Measurements from ENCODE around the gene TAF1B.

TAF1B gene

DNA sequence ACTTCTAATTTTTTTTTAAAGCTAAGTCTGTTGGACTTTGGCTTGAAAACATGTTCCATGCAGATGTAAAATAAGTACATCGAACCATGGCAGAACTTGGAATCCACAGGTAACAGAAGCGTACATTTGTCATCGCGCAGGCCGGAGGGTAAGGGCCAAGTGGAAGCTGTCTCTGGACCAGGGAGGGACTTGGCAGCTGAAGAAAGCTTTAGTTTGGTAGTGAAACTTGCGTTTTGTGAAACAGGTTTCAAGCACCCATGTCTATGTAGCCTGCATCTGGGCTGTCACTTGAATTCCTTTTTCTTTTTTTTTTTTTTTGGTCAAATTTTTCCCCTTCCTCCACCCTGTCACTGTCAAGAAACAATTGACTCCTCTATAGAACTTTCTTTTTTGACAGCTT is 128.6 kb downstream of the TAF1B start:
- Histone ChIP-seq H3K4me1 (ENCODE audit: control insufficient read depth, insufficient read depth, low read length) (peaks cover 10% of the 10 kb centered on the region), H3K27me3 (ENCODE audit: control insufficient read depth, insufficient read depth, low read length) (no peaks in the 10 kb centered on the region), H3K4me3 (ENCODE audit: low read length) (no peak overlapping the region)

DNA sequence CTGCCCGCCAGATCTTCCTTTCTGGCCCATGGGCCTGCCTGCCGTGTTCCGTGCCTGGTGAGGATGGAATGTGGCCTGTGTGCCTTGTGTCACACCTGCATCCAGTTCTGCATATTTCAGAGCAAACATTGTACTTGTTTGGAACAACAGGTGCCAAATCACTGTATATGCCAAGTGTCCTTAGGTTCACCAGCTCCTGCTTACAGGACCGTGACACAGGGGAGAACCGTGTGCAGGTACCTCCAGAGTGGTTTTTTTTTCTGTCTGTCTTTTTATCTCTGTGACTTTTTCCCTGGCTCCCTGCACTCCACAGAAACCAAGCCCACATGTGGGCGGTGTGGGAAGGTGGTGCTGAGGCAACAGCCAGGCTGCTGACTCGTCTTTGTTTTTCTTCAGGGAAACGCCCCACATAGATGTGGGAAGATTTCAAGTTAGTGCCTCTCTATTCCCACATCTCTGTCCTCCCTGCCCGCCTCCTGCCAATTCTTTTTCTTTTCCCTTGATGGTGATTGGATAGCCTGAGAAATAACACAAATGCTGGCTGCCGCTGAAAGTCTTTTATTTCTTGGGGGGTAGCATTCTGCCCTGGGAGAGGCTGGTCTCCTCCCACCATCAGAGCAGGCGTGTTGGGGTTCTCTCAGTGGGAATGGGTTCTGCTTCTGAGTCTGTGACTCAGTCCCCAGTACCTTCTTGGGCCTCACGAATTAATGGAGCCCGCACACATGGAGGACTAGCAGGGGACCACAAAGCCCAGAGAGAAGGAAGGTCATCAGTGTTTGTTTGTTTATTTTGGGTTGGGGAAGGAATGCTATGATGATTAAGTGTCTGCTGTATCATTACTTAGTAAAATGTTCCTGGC is 129.6 kb downstream of the TAF1B start:
- Histone ChIP-seq H3K9ac (ENCODE audit: low read length) (no peak overlapping the region), H3K36me3 (ENCODE audit: control insufficient read depth, insufficient read depth, low read length) (no peaks in the 10 kb centered on the region), H3K4me3 (ENCODE audit: low read length) (no peak overlapping the region), H3K4me1 (ENCODE audit: control insufficient read depth, insufficient read depth, low read length) (peaks cover 10% of the 10 kb centered on the region), H3K27me3 (ENCODE audit: control insufficient read depth, insufficient read depth, low read length) (no peaks in the 10 kb centered on the region), H3K27ac (ENCODE audit: low read depth, low read length) (no peak overlapping the region)

More for the DNA sequence above, 128.6 kb downstream of the TAF1B start:
- H3K9ac ChIP-seq (ENCODE audit: low read length), result no peak overlapping the region
- H3K27ac ChIP-seq (ENCODE audit: low read depth, low read length), result no peak overlapping the region
- H3K36me3 ChIP-seq (ENCODE audit: control insufficient read depth, insufficient read depth, low read length), result no peaks in the 10 kb centered on the region

DNA sequence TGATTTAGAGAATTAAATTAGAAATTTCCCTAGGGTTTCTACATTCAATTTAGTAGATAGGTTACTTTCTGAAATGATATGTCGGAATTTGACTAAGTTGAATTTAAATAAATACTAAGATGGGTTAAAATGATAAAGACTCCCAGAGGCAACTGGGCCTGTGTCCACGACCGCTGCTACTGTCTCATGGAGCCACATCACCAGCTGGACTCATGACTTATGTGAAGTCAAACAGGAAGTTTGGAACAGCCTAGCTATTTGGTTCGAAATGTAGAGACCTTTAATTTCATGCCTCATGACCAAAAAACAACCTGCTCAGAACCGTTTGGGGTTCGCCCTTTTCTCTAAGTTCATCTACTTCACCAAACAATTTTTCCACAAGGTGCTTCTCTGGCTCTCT is 130.4 kb downstream of the TAF1B start:
- Histone ChIP-seq H3K27me3 (ENCODE audit: control insufficient read depth, insufficient read depth, low read length) (no peaks in the 10 kb centered on the region), H3K4me1 (ENCODE audit: control insufficient read depth, insufficient read depth, low read length) (peaks cover 10% of the 10 kb centered on the region), H3K9ac (ENCODE audit: low read length) (no peak overlapping the region), H3K36me3 (ENCODE audit: control insufficient read depth, insufficient read depth, low read length) (no peaks in the 10 kb centered on the region), H3K4me3 (ENCODE audit: low read length) (no peak overlapping the region), H3K27ac (ENCODE audit: low read depth, low read length) (no peak overlapping the region)

DNA sequence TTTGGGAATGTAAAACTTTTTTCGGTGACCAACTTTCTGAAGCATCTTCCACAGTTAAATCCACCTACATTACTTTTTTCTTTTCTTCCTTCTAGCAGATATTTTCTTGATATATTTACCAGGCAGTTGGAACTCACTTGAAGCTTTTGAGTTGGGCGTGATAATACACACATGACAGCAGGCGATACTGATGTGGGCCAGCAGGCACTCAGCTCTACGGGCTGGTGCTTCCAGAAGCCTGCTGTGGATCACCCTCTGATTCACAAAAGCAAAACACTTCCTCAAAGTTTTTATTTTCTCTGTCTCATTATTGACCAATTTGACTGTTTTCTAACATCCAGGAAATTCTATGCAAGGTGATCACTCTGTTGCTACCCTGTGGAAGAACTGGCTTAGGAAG is 131.1 kb downstream of the TAF1B start:
- Histone ChIP-seq H3K4me1 (ENCODE audit: control insufficient read depth, insufficient read depth, low read length) (peaks cover 10% of the 10 kb centered on the region), H3K27ac (ENCODE audit: low read depth, low read length) (no peak overlapping the region), H3K36me3 (ENCODE audit: control insufficient read depth, insufficient read depth, low read length) (no peaks in the 10 kb centered on the region), H3K9ac (ENCODE audit: low read length) (no peak overlapping the region), H3K4me3 (ENCODE audit: low read length) (no peak overlapping the region), H3K27me3 (ENCODE audit: control insufficient read depth, insufficient read depth, low read length) (no peaks in the 10 kb centered on the region)

DNA sequence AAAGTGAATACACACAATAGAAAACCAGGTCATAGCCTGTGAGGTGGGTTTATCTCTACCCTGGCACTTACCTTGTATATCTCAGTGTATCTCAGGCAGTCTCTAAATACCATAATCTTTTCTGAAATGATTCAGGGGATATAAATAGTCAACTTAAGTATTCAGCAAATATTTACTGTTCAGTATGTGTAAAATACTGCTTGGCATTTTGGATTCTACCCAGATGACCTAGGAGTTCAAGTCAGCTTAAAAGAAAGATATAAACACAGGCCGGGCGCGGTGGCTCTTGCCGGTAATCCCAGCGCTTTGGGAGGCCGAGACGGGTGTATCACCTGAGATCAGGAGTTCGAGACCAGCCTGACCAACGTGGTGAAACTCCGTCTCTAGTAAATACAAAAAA is 132.1 kb downstream of the TAF1B start:
- Histone ChIP-seq H3K9ac (ENCODE audit: low read length) (no peak overlapping the region), H3K36me3 (ENCODE audit: control insufficient read depth, insufficient read depth, low read length) (no peaks in the 10 kb centered on the region), H3K27ac (ENCODE audit: low read depth, low read length) (peak overlapping the region; percentile 51), H3K27me3 (ENCODE audit: control insufficient read depth, insufficient read depth, low read length) (no peaks in the 10 kb centered on the region), H3K4me3 (ENCODE audit: low read length) (no peak overlapping the region), H3K4me1 (ENCODE audit: control insufficient read depth, insufficient read depth, low read length) (peaks cover 10% of the 10 kb centered on the region)

DNA sequence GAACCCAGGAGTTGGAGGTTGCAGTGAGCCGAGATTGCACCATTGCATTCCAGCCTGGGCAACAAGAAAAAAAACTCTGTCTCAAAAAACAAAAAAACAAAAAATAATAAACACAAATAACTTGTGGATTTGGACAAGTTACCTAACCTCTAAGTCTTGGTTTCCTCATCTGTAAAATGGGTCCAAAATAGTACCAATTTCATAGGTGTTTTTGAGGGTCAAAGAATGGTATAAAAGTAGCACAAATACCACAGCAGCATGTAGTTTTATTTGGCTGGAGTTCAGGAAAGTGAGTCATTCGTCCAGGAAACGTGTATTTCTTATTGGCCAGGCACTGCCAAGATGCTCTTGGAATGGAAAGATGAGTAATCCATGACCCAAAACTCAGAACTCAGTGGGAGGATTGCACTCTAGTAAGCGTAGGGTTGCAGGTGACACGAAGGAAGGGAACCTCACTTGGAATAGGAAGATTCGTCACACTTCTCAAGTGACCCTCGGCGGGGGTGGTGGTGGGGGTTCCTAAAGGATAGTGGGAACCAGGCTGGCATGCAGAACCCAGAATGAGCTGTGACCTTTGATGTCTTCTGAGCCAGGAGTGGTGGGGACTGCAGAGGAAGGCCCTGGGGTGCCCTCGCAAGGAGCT is 132.7 kb downstream of the TAF1B start:
- Histone ChIP-seq H3K4me3 (ENCODE audit: low read length) (no peak overlapping the region), H3K9ac (ENCODE audit: low read length) (no peak overlapping the region), H3K27me3 (ENCODE audit: control insufficient read depth, insufficient read depth, low read length) (no peaks in the 10 kb centered on the region), H3K36me3 (ENCODE audit: control insufficient read depth, insufficient read depth, low read length) (no peaks in the 10 kb centered on the region), H3K4me1 (ENCODE audit: control insufficient read depth, insufficient read depth, low read length) (peaks cover 10% of the 10 kb centered on the region), H3K27ac (ENCODE audit: low read depth, low read length) (peak overlapping the region; percentile 51)

GRCh38 chr2:9979977-9980376 is 136.7 kb downstream of the TAF1B start:
- H3K4me1 ChIP-seq (ENCODE audit: control insufficient read depth, insufficient read depth, low read length), result peaks cover 19% of the 10 kb centered on the region

DNA sequence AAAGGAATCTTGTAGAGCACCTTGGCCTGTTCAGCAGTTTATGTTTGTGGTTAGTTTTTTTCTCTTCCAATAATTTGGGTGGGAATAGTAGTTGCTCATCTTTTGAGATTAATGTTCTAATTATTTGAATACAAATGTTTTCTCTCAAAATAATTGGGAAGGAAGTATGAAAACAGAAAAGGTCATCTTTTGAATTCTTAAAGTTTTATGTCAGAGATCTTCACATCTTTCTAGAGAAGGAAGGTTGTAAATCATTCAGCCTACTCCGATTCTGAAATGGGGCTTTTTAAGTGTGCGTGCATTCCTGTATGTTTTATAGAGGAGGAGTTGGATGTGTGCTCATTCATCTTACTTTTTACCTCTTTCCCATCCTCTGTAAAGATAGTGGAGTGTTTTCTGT is 137.2 kb downstream of the TAF1B start:
- peaks cover 22% of the 10 kb centered on the region for H3K4me1 ChIP-seq (ENCODE audit: control insufficient read depth, insufficient read depth, low read length)
- no peak overlapping the region for H3K9ac ChIP-seq (ENCODE audit: low read length)
- H3K36me3 ChIP-seq (ENCODE audit: control insufficient read depth, insufficient read depth, low read length), result no peaks in the 10 kb centered on the region
- H3K27me3 ChIP-seq (ENCODE audit: control insufficient read depth, insufficient read depth, low read length), result no peaks in the 10 kb centered on the region
- no peak overlapping the region for H3K4me3 ChIP-seq (ENCODE audit: low read length)
- H3K27ac ChIP-seq (ENCODE audit: low read depth, low read length), result no peak overlapping the region

More at GRCh38 chr2:9979977-9980376, 136.7 kb downstream of the TAF1B start:
- H3K4me3 ChIP-seq (ENCODE audit: low read length), result no peak overlapping the region
- H3K27me3 ChIP-seq (ENCODE audit: control insufficient read depth, insufficient read depth, low read length), result no peaks in the 10 kb centered on the region
- H3K9ac ChIP-seq (ENCODE audit: low read length), result no peak overlapping the region
- H3K36me3 ChIP-seq (ENCODE audit: control insufficient read depth, insufficient read depth, low read length), result no peaks in the 10 kb centered on the region
- H3K27ac ChIP-seq (ENCODE audit: low read depth, low read length), result no peak overlapping the region

- Histone ChIP-seq H3K27ac (ENCODE audit: low read depth, low read length) (no peak overlapping the region), H3K4me3 (ENCODE audit: low read length) (no peak overlapping the region), H3K27me3 (ENCODE audit: control insufficient read depth, insufficient read depth, low read length) (no peaks in the 10 kb centered on the region), H3K9ac (ENCODE audit: low read length) (no peak overlapping the region), H3K36me3 (ENCODE audit: control insufficient read depth, insufficient read depth, low read length) (no peaks in the 10 kb centered on the region), H3K4me1 (ENCODE audit: control insufficient read depth, insufficient read depth, low read length) (peaks cover 12% of the 10 kb centered on the region)
These were observed 138.4 kb downstream of the TAF1B start for GRCh38 chr2:9981655-9982054.

GRCh38 chr2:9982248-9982647 is 139.0 kb downstream of the TAF1B start:
- no peak overlapping the region for H3K4me3 ChIP-seq (ENCODE audit: low read length)
- no peaks in the 10 kb centered on the region for H3K27me3 ChIP-seq (ENCODE audit: control insufficient read depth, insufficient read depth, low read length)
- H3K9ac ChIP-seq (ENCODE audit: low read length), result no peak overlapping the region
- H3K4me1 ChIP-seq (ENCODE audit: control insufficient read depth, insufficient read depth, low read length), result peaks cover 11% of the 10 kb centered on the region
- no peak overlapping the region for H3K27ac ChIP-seq (ENCODE audit: low read depth, low read length)
- H3K36me3 ChIP-seq (ENCODE audit: control insufficient read depth, insufficient read depth, low read length), result no peaks in the 10 kb centered on the region

DNA sequence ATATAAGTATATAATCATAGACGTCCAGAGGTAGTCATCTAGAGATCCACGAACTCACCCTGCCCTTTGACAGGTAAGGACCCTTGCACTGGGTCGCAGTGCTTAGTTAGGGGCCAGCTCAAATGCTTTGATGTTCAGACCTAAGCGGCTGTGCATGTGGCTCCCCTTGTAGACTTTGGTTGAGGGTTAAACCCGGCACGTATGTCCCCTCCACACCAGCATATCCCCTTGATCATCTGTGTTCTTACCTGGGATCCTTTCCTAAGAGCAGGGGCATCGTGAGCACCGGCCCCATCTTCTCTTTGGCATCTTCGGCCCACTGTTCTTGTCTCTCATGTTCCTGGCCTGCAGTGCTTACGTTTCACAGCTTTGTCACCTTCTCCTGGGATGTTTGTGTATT is 139.6 kb downstream of the TAF1B start:
- Histone ChIP-seq H3K27ac (ENCODE audit: low read depth, low read length) (no peak overlapping the region), H3K4me1 (ENCODE audit: control insufficient read depth, insufficient read depth, low read length) (peaks cover 11% of the 10 kb centered on the region), H3K4me3 (ENCODE audit: low read length) (no peak overlapping the region), H3K36me3 (ENCODE audit: control insufficient read depth, insufficient read depth, low read length) (no peaks in the 10 kb centered on the region), H3K27me3 (ENCODE audit: control insufficient read depth, insufficient read depth, low read length) (no peaks in the 10 kb centered on the region), H3K9ac (ENCODE audit: low read length) (no peak overlapping the region)

DNA sequence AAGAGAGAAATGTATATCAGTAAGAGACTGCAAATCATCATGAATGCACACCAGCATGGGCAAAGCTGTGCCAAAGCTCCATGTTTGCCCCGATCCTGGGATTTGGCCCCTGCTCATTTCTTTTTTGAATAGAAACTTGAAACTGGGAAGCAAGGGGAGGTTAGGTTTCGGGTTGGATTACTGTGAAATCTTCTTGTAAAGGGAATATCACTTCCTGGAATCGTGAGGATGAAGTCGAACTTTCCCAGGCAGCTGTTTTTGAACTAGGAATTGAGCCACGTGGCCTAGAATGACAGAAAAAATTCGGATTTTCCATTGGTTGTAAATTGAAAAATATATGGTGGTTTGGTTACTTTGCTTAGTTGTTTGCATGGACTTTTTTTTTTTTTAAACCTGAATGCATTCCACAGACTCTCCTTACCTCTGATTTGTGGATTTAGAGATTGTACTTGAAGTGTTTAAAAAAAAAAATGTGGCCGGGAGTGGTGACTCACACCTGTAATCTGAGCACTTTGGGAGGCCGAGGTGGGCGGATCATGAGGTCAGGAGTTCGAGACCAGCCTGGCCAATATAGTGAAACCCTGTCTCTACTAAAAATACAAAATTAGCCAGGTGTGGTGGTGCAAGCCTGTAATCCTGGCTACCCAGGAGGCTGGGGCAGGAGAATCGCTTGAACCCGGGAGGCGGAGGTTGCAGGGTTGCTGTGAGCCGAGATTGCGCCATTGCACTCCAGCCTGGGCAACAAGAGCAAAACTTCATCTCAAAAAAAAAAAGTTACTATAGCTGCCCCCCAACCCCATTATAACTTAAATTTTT is 140.3 kb downstream of the TAF1B start:
- no peak overlapping the region for H3K9ac ChIP-seq (ENCODE audit: low read length)
- no peak overlapping the region for H3K27ac ChIP-seq (ENCODE audit: low read depth, low read length)
- H3K4me3 ChIP-seq (ENCODE audit: low read length), result no peak overlapping the region

More for the DNA sequence above, 140.3 kb downstream of the TAF1B start:
- Histone ChIP-seq H3K36me3 (ENCODE audit: control insufficient read depth, insufficient read depth, low read length) (no peaks in the 10 kb centered on the region), H3K4me1 (ENCODE audit: control insufficient read depth, insufficient read depth, low read length) (peaks cover 11% of the 10 kb centered on the region), H3K27me3 (ENCODE audit: control insufficient read depth, insufficient read depth, low read length) (no peaks in the 10 kb centered on the region)

Data from rectal smooth muscle tissue (tissue), 1 donor.